Activated CD8-positive, alpha-beta memory T cell treated with anti-CD3 and anti-CD28 coated beads for 36 hours (primary cell): Measurements from ENCODE around the gene TST. TPM values are rescaled to one million over a fixed set of nuclear protein-coding genes. Genes with fewer than 3 reads are reported as not detected.

Experiments
- CTCF ChIA-PET: fragments of 350-600 bp; sonication (Branson Sonifier 250); formaldehyde crosslinking; loops from one replicate; lab custom pipeline; 2021; ENCODE audit warnings: antibody characterized with exemption; lab: Charles Lee
- POLR2A ChIA-PET: fragments of 350-600 bp; sonication (Branson Sonifier 250); formaldehyde crosslinking; loops from one replicate; lab custom pipeline; 2021; ENCODE audit warnings: antibody characterized with exemption; lab: Charles Lee
- total RNA-seq, 2 experiments: library from RNA; stranded (reverse); gene quantifications; one replicate each; pipeline ENCODE4 v1.2.3, GENCODE V29; 2021

Gene TST
- total RNA-seq, 2 experiments from 2014 or later: 5.0 to 6.0 TPM

DNA sequence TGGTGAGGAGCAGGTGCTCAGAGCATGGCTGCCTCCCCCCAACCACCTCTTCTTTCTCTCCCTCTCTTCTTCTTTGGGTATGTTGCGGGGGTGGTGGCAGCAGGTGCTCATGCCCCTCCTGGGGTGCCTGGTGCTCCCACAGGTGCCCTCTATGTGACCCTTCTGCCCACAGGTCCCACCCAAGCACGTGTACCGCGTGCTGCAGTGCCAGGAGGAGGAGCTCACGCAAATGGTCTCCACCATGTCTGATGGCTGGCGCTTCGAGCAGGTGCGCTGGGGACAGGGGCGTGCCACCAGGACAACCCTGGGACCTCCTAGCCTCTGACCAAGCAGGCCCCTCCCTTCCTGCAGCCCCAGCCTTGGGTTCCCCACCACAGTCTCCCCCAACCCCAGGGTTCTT, 38.0 kb upstream of the TST start:
- POLR2A ChIA-PET: no interaction called here
- CTCF ChIA-PET: no interaction called here

DNA sequence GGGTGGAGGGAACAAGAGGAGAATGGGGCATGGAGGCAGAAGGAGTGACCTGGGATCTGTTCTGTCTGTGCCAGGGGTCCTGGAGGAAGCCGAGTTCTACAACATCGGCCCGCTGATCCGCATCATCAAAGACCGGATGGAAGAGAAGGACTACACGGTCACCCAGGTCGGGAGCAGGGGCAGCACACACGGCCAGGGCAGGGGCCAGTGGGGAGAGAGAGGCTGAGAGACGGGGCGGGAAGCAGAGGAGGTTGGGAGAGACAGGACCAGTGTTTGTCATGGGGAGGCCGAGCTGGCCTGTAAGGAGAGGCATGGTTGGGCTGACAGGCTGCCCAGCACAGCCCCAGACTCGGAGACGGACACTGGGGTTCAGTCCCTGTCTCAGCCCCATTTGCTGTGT, 37.0 kb upstream of the TST start:
- POLR2A ChIA-PET: no interaction called here
- CTCF ChIA-PET: interaction anchor here (1.7 kb wide), 1 partner anchor 143 kb away, joined by 6 read pairs; no protein-coding TSS in a partner anchor

DNA sequence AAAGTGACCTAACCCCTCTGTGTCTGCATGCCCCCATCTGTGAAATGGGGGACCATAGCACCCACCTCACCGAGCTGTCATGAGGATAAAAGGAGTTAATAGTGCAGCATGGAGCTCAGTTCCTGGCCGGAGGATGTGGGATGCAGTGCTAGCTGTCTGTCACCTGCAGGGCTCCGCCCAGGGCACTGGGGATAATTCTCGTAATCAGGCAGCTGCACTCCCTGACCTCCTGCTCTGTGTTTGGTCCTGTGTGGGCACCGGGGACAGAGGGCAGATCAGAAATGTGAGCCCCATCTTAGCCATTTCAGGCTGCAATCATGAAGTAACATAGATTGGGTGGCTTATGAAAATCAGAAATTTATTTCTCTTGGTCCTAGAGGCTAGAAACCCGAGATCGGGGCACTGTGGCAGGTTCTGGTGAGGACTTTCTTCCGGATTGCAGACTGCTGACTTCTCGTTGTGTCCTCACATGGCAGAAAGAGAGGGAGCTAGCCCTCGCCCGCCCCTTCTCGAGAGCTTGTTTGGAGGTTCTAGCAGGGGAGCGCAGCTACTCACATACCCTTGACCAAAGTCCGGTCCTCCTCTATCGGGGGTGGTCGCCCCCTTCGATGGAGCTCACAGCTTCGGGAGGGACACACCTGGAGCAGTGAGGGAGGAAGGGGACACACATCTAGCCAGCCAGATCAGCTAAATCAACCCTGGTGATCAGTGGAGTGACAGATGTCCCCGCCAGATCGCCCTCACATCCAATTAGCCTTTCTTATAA, 35.5 kb upstream of the TST start:
- POLR2A ChIA-PET: no interaction called here
- CTCF ChIA-PET: interaction anchor here (0.6 to 1.7 kb wide), 3 partner anchors 10 to 168 kb away, joined by 3 to 6 read pairs (median 5); no protein-coding TSS in a partner anchor

DNA sequence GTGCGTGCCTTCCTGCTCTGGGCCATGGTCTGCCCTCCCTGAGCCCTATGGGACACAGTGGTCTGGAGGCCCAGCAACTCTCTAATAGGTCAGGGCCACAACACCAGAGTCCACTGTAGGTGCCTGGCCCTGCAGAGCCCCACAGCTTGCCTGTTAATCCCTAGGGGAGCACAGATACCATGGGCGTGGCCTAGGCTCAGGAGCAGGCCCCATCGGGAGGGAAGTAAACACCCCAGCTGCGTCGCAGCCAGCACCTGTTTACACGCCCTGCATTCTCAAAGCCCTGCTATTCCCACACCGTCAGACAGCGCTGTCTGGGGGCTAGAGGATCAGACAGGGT, 34.8 kb upstream of the TST start:
- ChIA-PET CTCF (no interaction called here), POLR2A (no interaction called here)

DNA sequence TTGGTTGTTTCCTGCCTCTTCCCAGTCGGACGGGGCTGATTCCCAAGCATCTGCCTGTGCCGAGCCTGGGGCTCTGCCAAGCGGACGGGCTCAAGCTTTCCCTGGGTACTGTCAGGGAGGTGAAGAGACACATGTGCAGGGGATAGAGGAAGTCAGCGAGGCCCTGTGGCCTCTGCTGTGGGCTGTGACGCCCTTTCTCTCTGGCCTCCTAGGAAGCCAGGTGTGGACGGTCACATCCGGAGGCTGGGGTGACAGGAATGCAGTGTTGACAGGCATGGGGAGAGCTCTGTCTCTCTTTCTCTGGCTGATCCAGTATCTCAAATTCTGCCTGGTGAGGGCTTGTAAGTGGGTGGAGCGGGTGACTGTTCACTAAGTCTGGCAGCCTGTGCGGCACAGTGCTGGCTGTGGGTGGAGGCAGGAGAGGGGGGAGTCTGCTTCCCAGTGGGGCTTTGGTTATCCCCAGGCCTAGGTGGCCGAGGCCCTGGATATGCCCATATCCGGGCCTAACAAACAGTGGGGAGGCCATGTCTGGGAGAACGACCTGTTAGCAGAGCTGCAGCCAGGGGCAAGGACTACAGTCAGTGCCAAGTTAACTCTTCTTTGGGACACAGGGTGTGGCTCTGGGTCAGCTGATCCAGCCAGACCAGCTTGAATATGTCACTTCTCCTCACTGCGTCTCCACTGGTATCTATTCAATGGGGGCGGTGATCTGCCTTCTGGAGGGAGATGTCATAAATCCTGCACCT, 34.2 kb upstream of the TST start:
- ChIA-PET CTCF (no interaction called here), POLR2A (no interaction called here)

DNA sequence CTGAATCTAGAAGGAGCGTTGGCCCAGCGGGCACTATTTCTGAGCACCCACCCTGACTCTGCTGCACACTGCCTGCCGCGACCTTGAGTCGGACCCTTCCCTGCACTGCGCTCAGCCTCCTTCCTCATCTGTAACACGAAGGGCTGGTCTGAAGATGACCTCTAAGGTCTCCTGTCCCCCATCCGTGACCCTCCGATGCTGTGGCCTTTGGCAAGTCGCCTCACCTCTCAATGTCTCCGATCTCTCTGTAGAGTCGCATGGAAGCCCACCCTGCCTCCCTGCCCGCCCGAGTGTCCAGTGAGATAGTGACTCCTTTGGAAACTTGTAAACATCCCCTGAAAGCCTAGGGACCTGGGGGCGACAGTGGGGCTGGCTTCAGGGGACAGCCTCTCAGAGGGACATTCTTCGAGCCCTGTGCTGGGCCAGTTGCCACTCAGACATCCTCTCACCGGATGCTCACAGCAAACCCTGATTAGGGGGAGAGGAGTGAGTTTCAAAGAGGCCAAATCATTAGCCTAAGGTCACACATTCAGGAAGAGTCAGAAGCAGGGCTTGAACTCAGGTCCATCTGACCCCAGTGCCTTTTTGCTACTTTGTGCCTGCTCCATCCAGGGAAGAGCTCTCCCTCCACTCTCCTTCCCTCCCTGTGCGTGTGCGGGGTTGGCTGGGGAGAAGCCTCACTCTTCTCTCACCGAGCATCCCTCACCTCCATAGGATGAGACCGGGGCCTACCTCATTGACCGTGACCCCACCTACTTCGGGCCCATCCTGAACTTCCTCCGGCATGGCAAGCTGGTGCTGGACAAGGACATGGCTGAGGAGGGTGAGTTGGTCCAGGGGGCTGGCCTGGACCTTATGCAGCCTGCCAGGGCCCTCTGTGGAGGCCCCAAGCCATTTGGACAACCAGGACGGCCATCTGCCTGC, 33.4 kb upstream of the TST start:
- ChIA-PET POLR2A (interaction anchor here (1.0 kb wide), 2 partner anchors 27 to 70 kb away, joined by 3 to 5 read pairs; no protein-coding TSS in a partner anchor), CTCF (interaction anchor here (1.6 to 2.3 kb wide), 2 partner anchors 8 to 147 kb away, joined by 6 to 10 read pairs; no protein-coding TSS in a partner anchor)

DNA sequence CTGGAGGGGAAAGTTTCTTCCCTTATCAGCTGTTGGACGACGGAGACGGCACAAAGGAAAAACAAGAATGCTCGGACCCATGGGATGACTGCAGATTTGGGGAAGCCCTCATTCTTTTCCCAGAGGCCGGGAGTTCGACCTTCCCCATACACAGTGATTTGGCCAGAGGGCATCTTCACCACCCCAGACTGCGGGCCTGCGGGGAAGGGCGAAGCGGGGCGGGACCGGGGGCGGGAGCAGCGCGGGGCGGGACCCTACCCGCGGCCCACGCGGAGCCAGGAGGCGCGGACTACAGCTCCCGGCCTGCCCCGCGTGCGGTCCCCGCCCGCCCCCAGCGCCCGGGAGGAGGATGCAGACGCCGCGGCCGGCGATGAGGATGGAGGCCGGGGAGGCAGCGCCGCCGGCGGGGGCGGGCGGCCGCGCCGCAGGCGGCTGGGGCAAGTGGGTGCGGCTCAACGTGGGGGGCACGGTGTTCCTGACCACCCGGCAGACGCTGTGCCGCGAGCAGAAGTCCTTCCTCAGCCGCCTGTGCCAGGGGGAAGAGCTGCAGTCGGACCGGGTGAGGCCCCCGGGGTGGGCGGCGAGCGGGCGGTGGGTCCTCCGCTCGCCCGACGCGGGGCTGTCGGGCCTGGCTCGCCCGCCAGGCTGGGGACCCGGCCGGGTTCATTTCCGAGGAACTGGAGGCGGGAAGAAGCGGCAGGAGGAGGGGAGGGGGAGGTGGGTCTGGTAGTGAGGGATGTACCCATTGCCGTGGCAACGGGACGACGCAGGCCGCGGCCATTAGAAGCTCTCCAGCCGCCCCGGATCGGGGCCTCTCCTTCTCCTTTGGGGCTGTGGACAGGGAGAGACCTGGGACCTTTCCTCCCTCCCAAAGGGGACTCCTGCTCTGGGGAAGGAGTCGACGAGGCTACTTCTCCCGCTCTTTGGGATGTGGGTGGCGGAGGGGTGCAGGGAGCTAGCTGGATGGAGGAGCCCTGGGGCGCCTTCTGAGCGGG, 32.4 kb upstream of the TST start, which contains the start of gene KCTD17:
KCTD17 (plus strand) TSS at position 352 of the 995 bp plus-strand sequence; CDS start at position 371, 19 bp downstream.
- CTCF ChIA-PET: interaction anchor here (0.9 to 2.3 kb wide), 3 partner anchors 9 to 148 kb away, joined by 4 to 10 read pairs (median 6); no protein-coding TSS in a partner anchor

DNA sequence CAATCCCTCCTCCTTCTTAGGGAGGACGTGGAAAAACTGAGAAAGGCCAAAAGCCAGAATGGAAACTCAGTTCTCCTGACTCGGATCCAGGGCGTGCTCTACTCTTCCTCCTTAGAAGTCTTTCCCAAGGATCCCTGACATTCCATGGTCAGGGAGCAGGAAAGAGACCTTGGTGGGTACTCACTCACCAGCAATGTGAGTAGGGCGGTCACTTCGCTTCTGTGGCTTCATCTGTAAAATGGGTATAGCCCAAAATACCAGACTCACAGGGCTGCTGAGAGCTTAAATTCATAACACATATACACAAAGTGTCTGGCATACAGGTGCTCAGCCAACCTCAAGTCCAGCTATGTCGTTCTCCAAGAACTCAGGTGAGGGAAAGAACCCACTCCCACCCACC, 31.7 kb upstream of the TST start:
- ChIA-PET POLR2A (interaction anchor here (0.6 to 1.1 kb wide), 5 partner anchors 46 to 189 kb away, joined by 3 to 11 read pairs (median 4); partner anchors contain the start of gene IL2RB), CTCF (interaction anchor here (0.9 to 2.3 kb wide), 2 partner anchors 10 to 72 kb away, joined by 4 to 10 read pairs; no protein-coding TSS in a partner anchor)

More for the DNA sequence above, 32.4 kb upstream of the TST start, which contains the start of gene KCTD17:
- POLR2A ChIA-PET: interaction anchor here (0.6 to 1.1 kb wide), 8 partner anchors 28 to 188 kb away, joined by 3 to 11 read pairs (median 4); partner anchors contain the start of gene IL2RB

DNA sequence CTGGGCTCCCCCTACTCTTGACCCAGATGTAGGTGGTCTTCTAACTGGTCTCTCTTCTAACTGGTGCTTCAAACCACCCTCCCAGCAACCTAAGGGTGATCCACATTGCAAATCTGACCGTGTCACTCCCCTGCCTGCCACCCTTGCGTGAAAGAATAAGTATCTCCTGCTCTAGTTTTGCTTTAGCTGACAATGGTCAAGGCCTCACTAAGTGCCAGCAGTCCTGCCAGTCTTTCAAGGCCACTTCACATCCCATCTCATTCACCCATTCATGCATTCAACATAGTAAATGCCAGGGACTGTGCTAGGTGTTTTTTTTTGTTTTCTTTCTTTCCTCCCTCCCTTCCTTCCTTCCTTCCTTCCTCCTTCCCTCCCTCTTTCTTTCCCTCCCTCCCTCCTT, 30.0 kb upstream of the TST start:
- ChIA-PET POLR2A (no interaction called here), CTCF (interaction anchor here (0.7 kb wide), 1 partner anchor 267 kb away, joined by 3 read pairs; no protein-coding TSS in a partner anchor)

DNA sequence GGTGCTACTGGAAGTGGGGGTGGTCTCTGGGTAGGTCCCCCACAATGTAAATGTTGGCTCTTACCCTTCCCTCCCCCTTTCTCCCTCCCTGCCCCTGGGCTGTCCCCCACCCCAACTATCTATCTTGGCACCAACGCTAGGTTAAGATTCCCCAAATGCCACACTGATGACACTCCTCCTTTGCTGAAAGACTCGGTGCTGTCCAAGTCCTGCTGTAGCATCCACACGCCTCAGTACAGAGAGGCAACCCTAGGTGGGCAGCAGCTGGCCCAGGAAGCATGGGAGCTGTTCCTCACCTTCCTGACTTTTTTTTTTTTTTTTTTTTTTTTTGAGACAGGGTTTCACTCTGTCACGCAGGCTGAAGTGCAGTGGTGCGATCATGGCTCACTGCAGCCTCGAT, 28.9 kb upstream of the TST start:
- CTCF ChIA-PET: interaction anchor here (0.7 kb wide), 1 partner anchor 123 kb away, joined by 3 read pairs; no protein-coding TSS in a partner anchor
- POLR2A ChIA-PET: interaction anchor here (0.6 to 0.7 kb wide), 2 partner anchors 29 to 150 kb away, joined by 4 to 6 read pairs; no protein-coding TSS in a partner anchor

DNA sequence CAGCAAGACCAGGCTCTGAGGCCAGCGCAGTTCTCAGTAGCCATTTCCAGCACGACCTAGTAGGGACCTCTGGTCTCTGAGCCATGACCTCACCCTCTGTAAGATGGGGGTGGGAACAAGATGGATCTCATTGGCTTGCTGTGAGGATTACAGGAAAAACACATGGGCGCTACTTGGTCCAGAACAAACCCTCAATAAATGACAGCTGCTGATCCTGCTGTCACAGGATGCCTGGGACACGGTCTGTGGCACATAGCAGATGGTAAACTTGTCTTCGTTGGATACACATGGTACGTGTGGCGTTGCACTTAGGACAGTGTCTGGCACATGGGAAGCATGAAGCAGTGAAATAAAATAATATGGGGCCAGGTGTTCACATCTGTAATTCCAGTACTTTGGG, 27.8 kb upstream of the TST start:
- ChIA-PET POLR2A (no interaction called here), CTCF (interaction anchor here (0.9 to 4.6 kb wide), 3 partner anchors 19 to 102 kb away, joined by 3 to 24 read pairs (median 5); no protein-coding TSS in a partner anchor)

DNA sequence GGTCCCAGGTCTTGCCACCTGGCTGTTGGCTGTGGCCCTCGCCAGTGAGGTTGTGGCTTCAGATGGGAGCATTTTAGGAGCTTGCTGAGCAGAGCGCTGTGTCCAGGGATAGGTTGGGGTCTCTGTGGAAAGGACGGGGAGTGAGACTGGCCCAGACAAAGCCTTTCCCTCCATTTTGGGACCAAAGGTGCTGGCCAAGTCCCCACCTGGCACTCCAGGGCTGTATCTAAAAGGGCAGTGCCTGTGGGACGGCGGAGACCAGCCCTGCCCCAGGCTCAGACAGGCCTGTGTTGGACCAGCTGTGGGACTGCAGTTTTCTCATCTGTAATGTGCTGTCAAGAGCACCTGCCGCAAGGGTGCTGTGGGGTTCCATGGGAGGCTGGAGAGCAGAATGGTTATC, 27.3 kb upstream of the TST start:
- POLR2A ChIA-PET: no interaction called here

DNA sequence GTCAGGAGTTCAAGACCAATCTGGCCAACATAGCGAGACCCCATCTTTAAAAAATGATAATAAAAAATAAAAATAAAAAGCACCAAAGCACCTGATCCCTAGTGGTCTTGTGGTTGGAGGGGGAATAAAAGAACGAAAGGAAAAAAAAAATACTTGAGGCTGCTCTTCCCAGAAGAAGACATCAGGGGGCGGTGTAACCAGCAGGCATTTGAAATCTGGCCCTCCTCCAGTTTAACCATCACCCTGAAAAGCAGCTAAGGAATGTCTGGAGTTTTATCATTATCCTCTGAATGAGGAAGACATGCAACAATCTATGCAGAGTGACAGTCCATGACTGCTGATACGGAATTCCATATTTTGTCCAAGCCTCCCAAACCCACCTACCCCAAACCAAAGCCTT, 26.7 kb upstream of the TST start:
- ChIA-PET POLR2A (no interaction called here), CTCF (interaction anchor here (0.7 to 4.6 kb wide), 10 partner anchors 18 to 264 kb away, joined by 3 to 24 read pairs (median 3); no protein-coding TSS in a partner anchor)

More for the DNA sequence above, 27.3 kb upstream of the TST start:
- CTCF ChIA-PET: interaction anchor here (0.7 to 4.6 kb wide), 7 partner anchors 19 to 153 kb away, joined by 3 to 24 read pairs (median 3); no protein-coding TSS in a partner anchor

DNA sequence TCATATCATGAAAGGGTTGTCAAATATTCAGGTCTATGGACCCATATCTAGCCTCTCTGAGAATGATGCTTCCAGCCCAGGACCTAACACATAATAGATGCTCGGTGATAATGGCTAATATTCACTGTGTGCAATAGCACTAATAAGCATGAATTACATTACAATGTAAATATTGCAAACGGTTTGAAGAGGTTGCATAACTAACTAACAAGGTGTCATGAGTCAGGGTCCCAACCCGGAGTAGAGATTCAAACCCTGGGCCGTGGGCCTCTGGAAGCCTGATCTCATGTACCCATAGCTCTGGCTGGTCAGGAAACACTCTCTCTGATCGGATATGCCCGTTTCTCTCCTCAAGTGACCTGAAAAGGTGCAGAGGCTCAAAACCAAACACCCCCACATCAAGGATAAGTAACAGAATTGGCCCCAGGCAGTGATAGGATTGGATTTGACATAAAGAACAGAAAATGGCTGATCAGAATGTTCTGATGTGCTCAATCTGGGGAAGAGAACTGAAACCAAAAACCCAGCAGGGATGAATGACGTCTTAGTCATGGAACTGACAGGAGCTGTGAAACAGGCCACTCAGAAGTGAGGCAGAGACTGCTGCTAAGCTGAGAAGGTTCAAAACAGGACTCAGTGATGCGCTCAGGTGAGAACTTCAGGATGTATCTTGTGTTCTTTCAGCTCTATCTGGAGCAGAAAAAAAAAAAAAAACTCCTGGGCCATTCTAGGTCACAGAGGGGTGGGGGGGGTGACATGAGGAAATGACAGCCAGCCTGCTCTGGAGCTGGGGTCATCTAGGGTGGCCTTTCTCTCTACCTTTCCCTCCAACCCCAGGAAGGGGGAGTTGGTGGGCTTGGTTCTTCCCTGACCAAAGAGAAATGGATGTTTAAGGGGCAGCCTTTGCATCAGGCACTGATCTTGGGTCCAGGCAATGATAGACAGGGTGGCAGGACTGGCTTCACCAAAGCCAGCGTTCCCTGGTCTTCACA, 25.7 kb upstream of the TST start:
- CTCF ChIA-PET: interaction anchor here (0.7 to 4.6 kb wide), 10 partner anchors 10 to 418 kb away, joined by 3 to 24 read pairs (median 4); no protein-coding TSS in a partner anchor
- POLR2A ChIA-PET: interaction anchor here (0.6 kb wide), 1 partner anchor 13 kb away, joined by 6 read pairs; no protein-coding TSS in a partner anchor

DNA sequence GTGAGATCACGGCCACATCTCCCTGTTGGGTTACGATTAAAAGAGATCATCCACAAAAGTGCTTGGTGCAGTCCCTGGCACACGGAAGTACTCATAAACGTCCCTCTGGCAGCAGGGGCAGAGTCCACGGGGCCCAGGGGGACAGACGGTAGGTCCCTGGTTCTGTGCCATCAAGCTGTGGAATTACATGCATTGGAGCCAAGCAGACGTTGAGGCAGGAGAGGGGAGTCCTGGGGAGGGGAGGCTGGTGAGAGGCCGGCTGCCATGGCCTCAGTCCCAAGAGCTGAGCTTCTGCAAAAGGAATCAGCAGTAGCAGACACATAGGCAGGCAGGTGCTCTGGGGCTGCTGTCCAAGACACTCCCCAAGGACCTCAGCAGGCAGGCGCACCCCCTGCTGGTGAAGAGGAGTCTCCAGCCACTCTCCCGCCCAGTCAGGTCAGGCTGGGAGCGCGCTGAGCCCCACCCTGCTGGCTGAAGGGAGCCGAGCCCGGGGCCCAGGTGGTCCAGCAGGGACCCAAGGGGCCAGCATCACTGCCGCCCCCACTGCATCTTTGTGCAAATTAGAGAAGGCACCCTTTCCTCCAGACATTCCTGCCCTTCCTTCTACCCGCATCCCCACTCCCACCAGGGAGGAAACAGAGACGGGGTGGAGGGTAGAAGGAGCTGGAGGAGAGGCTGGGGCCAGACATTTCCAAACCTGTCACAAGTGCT, 24.7 kb upstream of the TST start:
- ChIA-PET CTCF (interaction anchor here (0.8 to 4.6 kb wide), 9 partner anchors 11 to 188 kb away, joined by 3 to 24 read pairs (median 5); no protein-coding TSS in a partner anchor), POLR2A (no interaction called here)
